GM12878 (cell line): Measurements from ENCODE around the gene CEP126. TPM values are rescaled to one million over a fixed set of nuclear protein-coding genes. Genes with fewer than 3 reads are reported as not detected.

Experiments
- ATAC-seq: fragments of 200-7000 bp; cut with Tn5 transposase; 3 replicates; pipeline ENCODE4 v1.9.1; 2020; ENCODE audit warnings: mild to moderate bottlenecking, moderate library complexity
- BruUV-seq: library from RNA; stranded (reverse); fragments of 400-500 nt; replicated peaks from 2 replicates; lab custom pipeline; 2021; lab: Mats Ljungman, UMichigan
- CTCF ChIA-PET: fragments of 300-600 bp; sonication (Branson Sonifier 250); formaldehyde crosslinking; extraction: SDS; loops from one replicate; lab custom pipeline; 2021; ENCODE audit warnings: inconsistent platforms; lab: Yijun Ruan, JAX
- POLR2A ChIA-PET: fragments of 350-600 bp; formaldehyde crosslinking; extraction: SDS; loops from one replicate; lab custom pipeline; 2021; ENCODE audit warnings: inconsistent platforms; lab: Charles Lee
- RAD21 ChIA-PET: fragments of 300-600 bp; sonication (Branson Sonifier 250); formaldehyde crosslinking; loops from one replicate; lab custom pipeline; 2023; ENCODE audit warnings: antibody characterized with exemption; ENCODE audit not compliant: unreplicated experiment; lab: Charles Lee
- SMC1A ChIA-PET: fragments of 300-600 bp; sonication (Branson Sonifier 250); formaldehyde crosslinking; loops from one replicate; lab custom pipeline; 2023; ENCODE audit not compliant: unreplicated experiment, uncharacterized antibody; lab: Charles Lee
- DNase-seq: peaks from one replicate; pipeline ENCODE4 v3.0.0-alpha.2; 2011; ENCODE audit warnings: low read depth, low spot score
- FAIRE-seq: peaks from 3 replicates; lab custom pipeline; 2011; peaks lifted over from hg19 to GRCh38; lab: Jason Lieb, UNC
- H2AFZ ChIP-seq: 2 replicates; pipeline ENCODE4 v1.6.0; 2011; ENCODE audit warnings: low read depth, low read length, control low read depth; ENCODE audit not compliant: control insufficient read depth
- H3K27ac ChIP-seq: 2 replicates; pipeline ENCODE4 v1.5.1; 2011; ENCODE audit warnings: control low read depth; ENCODE audit not compliant: control insufficient read depth, insufficient read depth
- H3K27me3 ChIP-seq, 2 experiments: replicated peaks in 1 of 2; 2 replicates each; pipeline versions ENCODE4 v1.6.0 to v1.6.1; 2011; ENCODE audit warnings: low read length in 1 of 2; ENCODE audit not compliant: control insufficient read depth in 2 of 2, insufficient read depth in 2 of 2
- H3K36me3 ChIP-seq, 2 experiments: 2 replicates each; pipeline ENCODE4 v1.5.1; 2011; ENCODE audit warnings: low read length in 1 of 2; ENCODE audit not compliant: control insufficient read depth in 2 of 2, insufficient read depth in 2 of 2
- H3K4me1 ChIP-seq: 2 replicates; pipeline ENCODE4 v1.6.1; 2011; ENCODE audit warnings: mild to moderate bottlenecking, low read length, moderate library complexity, mixed read lengths; ENCODE audit not compliant: control insufficient read depth, insufficient read depth
- H3K4me2 ChIP-seq: 2 replicates; pipeline ENCODE4 v1.6.0; 2011; ENCODE audit warnings: control low read depth; ENCODE audit not compliant: control insufficient read depth, insufficient read depth
- H3K4me3 ChIP-seq: fragments of 200-600 bp; sonication (generic); 2 replicates; pipeline ENCODE4 v1.5.1; 2016
- H3K79me2 ChIP-seq: 2 replicates; pipeline ENCODE4 v1.6.0; 2011; ENCODE audit warnings: low read length; ENCODE audit not compliant: control insufficient read depth, insufficient read depth
- H3K9ac ChIP-seq: 2 replicates; pipeline ENCODE4 v1.8.0; 2011; ENCODE audit warnings: low read length, control low read depth, mixed read lengths; ENCODE audit not compliant: control insufficient read depth, insufficient read depth
- H3K9me3 ChIP-seq: replicated peaks from 3 replicates; pipeline ENCODE4 v1.5.1; 2011; ENCODE audit warnings: mild to moderate bottlenecking, low read length; ENCODE audit not compliant: control insufficient read depth, insufficient read depth
- H4K20me1 ChIP-seq: 2 replicates; pipeline ENCODE4 v1.6.0; 2011; ENCODE audit not compliant: control insufficient read depth, insufficient read depth
- BMI1 ChIP-seq: fragments of 450-650 bp; IDR thresholded peaks from 2 replicates; pipeline ENCODE4 v1.6.1; 2016; ENCODE audit warnings: mild to moderate bottlenecking, moderate library complexity, borderline replicate concordance
- CEBPB ChIP-seq, 2 experiments: fragments of 150-350 bp in 1 of 2; IDR thresholded peaks; 2 replicates each; pipeline ENCODE4 v1.6.1; 2012 to 2014; ENCODE audit warnings: low read depth in 2 of 2, low read length in 2 of 2, borderline replicate concordance in 1 of 2, inconsistent platforms in 1 of 2
- IRF3 ChIP-seq: fragments of 450-650 bp; IDR thresholded peaks from 2 replicates; pipeline ENCODE4 v1.6.1; 2014; ENCODE audit warnings: mild to moderate bottlenecking
- MYC ChIP-seq: IDR thresholded peaks from 2 replicates; pipeline ENCODE4 v1.6.1; 2011; ENCODE audit warnings: mild to moderate bottlenecking, low read length, moderate library complexity, inconsistent platforms; ENCODE audit not compliant: insufficient read depth, insufficient replicate concordance, insufficient read length, severe bottlenecking
- RAD21 ChIP-seq: IDR thresholded peaks from 2 replicates; pipeline ENCODE4 v1.6.1; 2011; ENCODE audit warnings: mild to moderate bottlenecking, low read depth, low read length, moderate library complexity; ENCODE audit not compliant: insufficient read depth
- SIN3A ChIP-seq: IDR thresholded peaks from 2 replicates; pipeline ENCODE4 v1.6.1; 2012; ENCODE audit warnings: low read depth, low read length, improper control_type of control experiment
- SP1 ChIP-seq: IDR thresholded peaks from one replicate; pipeline ENCODE4 v1.6.1; 2011; ENCODE audit warnings: low read depth, low read length
- SPI1 ChIP-seq: IDR thresholded peaks from 2 replicates; pipeline ENCODE4 v1.6.1; 2011; ENCODE audit warnings: low read depth, mild to moderate bottlenecking, low read length, moderate library complexity, borderline replicate concordance; ENCODE audit not compliant: insufficient read depth
- WGBS: methylation state at CpG from one replicate; pipeline ENCODE4 v1.1.6; 2016; ENCODE audit warnings: low lambda C conversion rate; ENCODE audit not compliant: insufficient replicate concordance, insufficient coverage; ENCODE audit errors: missing lambda C conversion rate; 5-methylcytosine and 5-hydroxymethylcytosine counted together
- in situ Hi-C: fragments of 300-500 bp; cut with MboI; formaldehyde crosslinking; loops from 9 replicates; pipeline ENCODE4 v1.14.3; 2018; ENCODE audit warnings: mixed read lengths
- intact Hi-C: fragments of 100-400 bp; cut with micrococcal nuclease; formaldehyde crosslinking; loops from one replicate; pipeline ENCODE4 v1.14.2; 2022; ENCODE audit not compliant: unreplicated experiment
- polyA plus RNA-seq, 11 experiments: library from polyadenylated mRNA; depleted of rRNA in 4 of 11; unstranded in 6 of 11; stranded (reverse) in 5 of 11; fragments of >200 nt; fragmentation: Nextera tagmentation in 4 of 11; fragmentation: Illumina TruSeq in 1 of 11; extraction: Ambion mirVana in 4 of 11; extraction: Trizol in 1 of 11; gene quantifications; 1 replicate in 1 of 11; 2 replicates in 10 of 11; pipeline versions ENCODE4 v1.2.1 to v1.2.3, GENCODE V29; 2011 to 2016; ENCODE audit warnings: inconsistent platforms in 2 of 11, missing spikeins in 2 of 11, low read depth in 1 of 11
- total RNA-seq, 4 experiments: library from RNA; depleted of rRNA in 3 of 4; stranded (reverse); fragments of >200 nt in 3 of 4; fragmentation: Illumina TruSeq in 1 of 4; extraction: Trizol in 1 of 4; gene quantifications; 2 replicates each; pipeline versions ENCODE4 v1.2.1 to v1.2.3, GENCODE V29; 2013 to 2021
- TF ChIP-seq, protein P1 (sequence below): fragments of 450-650 bp; IDR thresholded peaks from 2 replicates; pipeline ENCODE4 v1.6.1; 2016; ENCODE audit warnings: mild to moderate bottlenecking, moderate library complexity, borderline replicate concordance
- TF ChIP-seq, protein P2 (sequence below): fragments of 450-650 bp; IDR thresholded peaks from 2 replicates; pipeline ENCODE4 v1.6.1; 2017; ENCODE audit warnings: mild to moderate bottlenecking, moderate library complexity

Gene CEP126
- total and polyA plus RNA-seq, 10 of the 15 experiments (the other 5 are each of a cell fraction or from before 2014, with no cell fraction given): 0.01 TPM; not detected in 8

DNA sequence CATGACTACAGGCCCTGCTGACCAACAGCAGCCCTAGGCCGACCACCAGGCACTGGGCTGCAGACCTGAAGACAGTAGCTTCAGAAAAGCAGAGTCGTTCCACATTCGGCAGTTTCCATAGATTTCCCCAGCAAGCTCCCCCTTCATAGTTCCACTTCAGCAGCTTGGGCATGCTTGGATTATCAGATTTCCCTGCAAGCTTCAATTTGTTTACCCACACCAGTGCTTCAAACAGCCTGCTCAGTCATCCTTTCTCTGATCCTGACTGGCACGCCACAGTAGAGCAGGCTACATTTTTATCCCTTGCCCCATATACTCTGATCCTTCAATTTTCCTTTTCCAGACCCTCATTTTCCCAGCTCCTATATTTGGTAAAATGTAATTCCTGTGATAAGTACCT lies 81.3 kb downstream of the CEP126 start (continued):
- no peak for TF ChIP-seq SIN3A
- no peak for TF ChIP-seq CEBPB (IDR thresholded peaks at IDR 0.05; ENCODE audit: borderline replicate concordance in 1 of 2, low read depth in 2 of 2, low read length in 2 of 2)
- TF ChIP-seq RAD21: no peak
- no peak for TF ChIP-seq MYC
- TF ChIP-seq IRF3: no peak

DNA sequence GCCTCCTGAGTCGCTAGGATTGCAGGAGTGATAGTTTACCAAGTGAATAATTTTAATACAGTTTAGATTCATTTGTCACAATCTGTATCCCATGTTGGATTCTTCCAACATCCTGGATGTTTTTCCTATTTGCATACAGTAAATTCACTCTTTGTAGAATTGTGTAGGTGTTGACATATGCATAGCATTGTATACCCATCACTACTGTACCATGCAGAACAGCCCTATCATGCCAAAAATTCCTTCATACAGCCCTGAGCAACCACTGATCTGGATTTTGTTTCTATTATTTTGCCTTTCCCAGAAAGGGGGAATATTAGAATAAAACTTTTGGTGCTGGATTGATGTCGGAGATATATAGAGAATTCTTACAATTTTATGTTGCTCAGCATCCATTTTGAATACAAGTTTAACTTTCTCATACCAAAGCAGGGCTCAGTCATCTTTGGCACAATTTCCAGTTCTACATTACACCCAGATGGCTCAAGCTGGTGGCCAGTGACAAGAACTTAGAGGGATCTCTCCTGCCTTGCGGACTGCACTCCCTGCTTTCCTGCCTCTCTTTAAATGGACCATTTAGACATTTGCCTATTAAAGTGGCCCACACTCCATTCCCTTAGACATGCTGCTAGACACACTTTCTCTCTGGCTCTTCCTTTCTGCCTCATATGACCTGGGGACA lies 87.0 kb downstream of the CEP126 start:
- ChIA-PET RAD21 (no interaction called here), CTCF (no interaction called here), SMC1A (no interaction called here), POLR2A (no interaction called here)
- FAIRE-seq (no peak), DNase-seq (no peak), ATAC-seq (no peak)
- H3K79me2 ChIP-seq: no peaks in the 10 kb centered on the region
- H3K36me3 ChIP-seq: no peaks in the 10 kb centered on the region
- BruUV-seq: no TSS peak
- H3K27ac ChIP-seq: no peak overlapping the region
- no peak overlapping the region for H3K4me3 ChIP-seq
- WGBS: 8% methylated on average over 3 of the region's 3 CpGs
- H3K27me3 ChIP-seq: no peaks in the 10 kb centered on the region
- H2AFZ ChIP-seq: no peak overlapping the region
- H3K9me3 ChIP-seq: no peaks in the 10 kb centered on the region
- no peak overlapping the region for H3K9ac ChIP-seq
- in situ Hi-C loops: loop anchor here (10.0 kb wide), 1 partner anchor 137 kb away; no protein-coding TSS in a partner anchor
- no peaks in the 10 kb centered on the region for H3K4me1 ChIP-seq
- no peaks in the 10 kb centered on the region for H4K20me1 ChIP-seq
- H3K4me2 ChIP-seq: no peak overlapping the region
- intact Hi-C loops: no loop called here
- TF ChIP-seq SPI1 (no peak), SP1 (no peak), BMI1 (no peak)
- TF ChIP-seq, protein P1, sequence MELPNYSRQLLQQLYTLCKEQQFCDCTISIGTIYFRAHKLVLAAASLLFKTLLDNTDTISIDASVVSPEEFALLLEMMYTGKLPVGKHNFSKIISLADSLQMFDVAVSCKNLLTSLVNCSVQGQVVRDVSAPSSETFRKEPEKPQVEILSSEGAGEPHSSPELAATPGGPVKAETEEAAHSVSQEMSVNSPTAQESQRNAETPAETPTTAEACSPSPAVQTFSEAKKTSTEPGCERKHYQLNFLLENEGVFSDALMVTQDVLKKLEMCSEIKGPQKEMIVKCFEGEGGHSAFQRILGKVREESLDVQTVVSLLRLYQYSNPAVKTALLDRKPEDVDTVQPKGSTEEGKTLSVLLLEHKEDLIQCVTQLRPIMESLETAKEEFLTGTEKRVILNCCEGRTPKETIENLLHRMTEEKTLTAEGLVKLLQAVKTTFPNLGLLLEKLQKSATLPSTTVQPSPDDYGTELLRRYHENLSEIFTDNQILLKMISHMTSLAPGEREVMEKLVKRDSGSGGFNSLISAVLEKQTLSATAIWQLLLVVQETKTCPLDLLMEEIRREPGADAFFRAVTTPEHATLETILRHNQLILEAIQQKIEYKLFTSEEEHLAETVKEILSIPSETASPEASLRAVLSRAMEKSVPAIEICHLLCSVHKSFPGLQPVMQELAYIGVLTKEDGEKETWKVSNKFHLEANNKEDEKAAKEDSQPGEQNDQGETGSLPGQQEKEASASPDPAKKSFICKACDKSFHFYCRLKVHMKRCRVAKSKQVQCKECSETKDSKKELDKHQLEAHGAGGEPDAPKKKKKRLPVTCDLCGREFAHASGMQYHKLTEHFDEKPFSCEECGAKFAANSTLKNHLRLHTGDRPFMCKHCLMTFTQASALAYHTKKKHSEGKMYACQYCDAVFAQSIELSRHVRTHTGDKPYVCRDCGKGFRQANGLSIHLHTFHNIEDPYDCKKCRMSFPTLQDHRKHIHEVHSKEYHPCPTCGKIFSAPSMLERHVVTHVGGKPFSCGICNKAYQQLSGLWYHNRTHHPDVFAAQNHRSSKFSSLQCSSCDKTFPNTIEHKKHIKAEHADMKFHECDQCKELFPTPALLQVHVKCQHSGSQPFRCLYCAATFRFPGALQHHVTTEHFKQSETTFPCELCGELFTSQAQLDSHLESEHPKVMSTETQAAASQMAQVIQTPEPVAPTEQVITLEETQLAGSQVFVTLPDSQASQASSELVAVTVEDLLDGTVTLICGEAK: no peak
- TF ChIP-seq, protein P2, sequence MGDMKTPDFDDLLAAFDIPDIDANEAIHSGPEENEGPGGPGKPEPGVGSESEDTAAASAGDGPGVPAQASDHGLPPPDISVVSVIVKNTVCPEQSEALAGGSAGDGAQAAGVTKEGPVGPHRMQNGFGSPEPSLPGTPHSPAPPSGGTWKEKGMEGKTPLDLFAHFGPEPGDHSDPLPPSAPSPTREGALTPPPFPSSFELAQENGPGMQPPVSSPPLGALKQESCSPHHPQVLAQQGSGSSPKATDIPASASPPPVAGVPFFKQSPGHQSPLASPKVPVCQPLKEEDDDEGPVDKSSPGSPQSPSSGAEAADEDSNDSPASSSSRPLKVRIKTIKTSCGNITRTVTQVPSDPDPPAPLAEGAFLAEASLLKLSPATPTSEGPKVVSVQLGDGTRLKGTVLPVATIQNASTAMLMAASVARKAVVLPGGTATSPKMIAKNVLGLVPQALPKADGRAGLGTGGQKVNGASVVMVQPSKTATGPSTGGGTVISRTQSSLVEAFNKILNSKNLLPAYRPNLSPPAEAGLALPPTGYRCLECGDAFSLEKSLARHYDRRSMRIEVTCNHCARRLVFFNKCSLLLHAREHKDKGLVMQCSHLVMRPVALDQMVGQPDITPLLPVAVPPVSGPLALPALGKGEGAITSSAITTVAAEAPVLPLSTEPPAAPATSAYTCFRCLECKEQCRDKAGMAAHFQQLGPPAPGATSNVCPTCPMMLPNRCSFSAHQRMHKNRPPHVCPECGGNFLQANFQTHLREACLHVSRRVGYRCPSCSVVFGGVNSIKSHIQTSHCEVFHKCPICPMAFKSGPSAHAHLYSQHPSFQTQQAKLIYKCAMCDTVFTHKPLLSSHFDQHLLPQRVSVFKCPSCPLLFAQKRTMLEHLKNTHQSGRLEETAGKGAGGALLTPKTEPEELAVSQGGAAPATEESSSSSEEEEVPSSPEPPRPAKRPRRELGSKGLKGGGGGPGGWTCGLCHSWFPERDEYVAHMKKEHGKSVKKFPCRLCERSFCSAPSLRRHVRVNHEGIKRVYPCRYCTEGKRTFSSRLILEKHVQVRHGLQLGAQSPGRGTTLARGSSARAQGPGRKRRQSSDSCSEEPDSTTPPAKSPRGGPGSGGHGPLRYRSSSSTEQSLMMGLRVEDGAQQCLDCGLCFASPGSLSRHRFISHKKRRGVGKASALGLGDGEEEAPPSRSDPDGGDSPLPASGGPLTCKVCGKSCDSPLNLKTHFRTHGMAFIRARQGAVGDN: no peak
